Naive B cell (primary cell): ENCODE results near the gene BLNK. TPM values are rescaled to one million over a fixed set of nuclear protein-coding genes. Genes with fewer than 3 reads are reported as not detected.

Source experiments
- ATAC-seq, 2 donors: fragments of 150-1000 bp; cut with Tn5 transposase; 2 replicates each; pipeline ENCODE4 v1.10.0; 2021; ENCODE audit warnings: low read depth in 2 of 2, mild to moderate bottlenecking in 2 of 2, moderate library complexity in 2 of 2
- DNase-seq: peaks from one replicate; pipeline ENCODE4 v3.0.0; 2022
- H3K27ac Mint-ChIP-seq, 6 donors: one replicate each; pipeline ENCODE4 v1.8.0; 2020 to 2022; ENCODE audit warnings: mild to moderate bottlenecking in 6 of 6, mixed read lengths in 6 of 6, moderate library complexity in 5 of 6, inconsistent platforms in 2 of 6
- H3K27me3 Mint-ChIP-seq, 3 donors: one replicate each; pipeline ENCODE4 v1.8.0; 2021 to 2022; ENCODE audit warnings: mixed read lengths in 3 of 3, mild to moderate bottlenecking in 1 of 3
- H3K36me3 Mint-ChIP-seq, 2 donors: one replicate each; pipeline ENCODE4 v1.8.0; 2020 to 2022; ENCODE audit warnings: mixed read lengths in 2 of 2, inconsistent platforms in 1 of 2, mild to moderate bottlenecking in 1 of 2
- H3K4me1 Mint-ChIP-seq, 3 donors: one replicate each; pipeline ENCODE4 v1.8.0; 2020 to 2022; ENCODE audit warnings: mixed read lengths in 3 of 3, inconsistent platforms in 1 of 3, mild to moderate bottlenecking in 1 of 3, moderate library complexity in 1 of 3
- H3K4me3 Mint-ChIP-seq, 8 donors: one replicate each; pipeline ENCODE4 v1.8.0; 2020 to 2022; ENCODE audit warnings: mild to moderate bottlenecking in 8 of 8, mixed read lengths in 8 of 8, moderate library complexity in 8 of 8, inconsistent platforms in 2 of 8
- H3K9me3 Mint-ChIP-seq, 7 donors: one replicate each; pipeline ENCODE4 v1.8.0; 2020 to 2022; ENCODE audit warnings: mixed read lengths in 7 of 7, mild to moderate bottlenecking in 5 of 7, inconsistent platforms in 2 of 7, moderate library complexity in 1 of 7
- polyA plus RNA-seq, 6 donors: library from polyadenylated mRNA; unstranded; fragments of 300-500 nt; fragmentation: Illumina TruSeq; gene quantifications; one replicate each; pipeline ENCODE4 v1.2.3, GENCODE V29; 2021; ENCODE audit warnings: low read depth in 6 of 6

The BLNK gene
- polyA plus RNA-seq, 6 donors from 2014 or later = 152 to 280 (median 196) TPM

GRCh38 chr10:96266118-96266770, 5.1 kb downstream of the BLNK start:
- ATAC-seq = no peak
- no peaks in the 10 kb centered on the region for H3K9me3 Mint-ChIP-seq
- H3K4me3 Mint-ChIP-seq = peak overlapping the region; percentile 88 to 100 (median 96)
- no peak for DNase-seq
- H3K36me3 Mint-ChIP-seq = peaks cover 43 to 49% of the 10 kb centered on the region in 2 donors
- no peaks in the 10 kb centered on the region for H3K27me3 Mint-ChIP-seq
- peaks cover 71 to 83% (median 76%) of the 10 kb centered on the region in 3 donors for H3K4me1 Mint-ChIP-seq
- H3K27ac Mint-ChIP-seq = peak overlapping the region; percentile 77 to 99 (median 90)

DNA sequence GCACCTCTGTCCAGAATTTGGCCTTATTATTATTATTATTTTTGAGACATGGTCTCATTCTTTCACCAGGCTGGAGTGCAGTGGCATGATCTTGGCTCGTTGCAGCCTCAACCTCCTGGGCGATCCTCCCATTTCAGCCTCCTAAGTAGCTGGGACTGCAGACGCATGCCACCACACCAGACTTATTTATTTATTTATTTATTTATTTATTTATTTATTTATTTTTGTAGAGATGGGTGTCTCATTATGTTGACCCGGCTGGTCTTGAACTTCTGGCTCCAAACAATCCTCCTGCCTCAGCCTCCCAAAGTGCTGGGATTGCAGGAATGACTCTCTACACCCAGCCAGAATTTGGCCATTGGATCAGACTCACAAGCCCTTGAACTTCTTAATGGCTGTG, 6.4 kb downstream of the BLNK start:
- no peak for ATAC-seq
- peaks cover 82 to 96% (median 82%) of the 10 kb centered on the region in 3 donors for H3K4me1 Mint-ChIP-seq
- peak overlapping the region in 3 of 6 donors; percentile 91 to 99 (median 97) for H3K27ac Mint-ChIP-seq
- peaks cover 40 to 49% of the 10 kb centered on the region in 2 donors for H3K36me3 Mint-ChIP-seq
- H3K4me3 Mint-ChIP-seq = peak overlapping the region in 6 of 8 donors; percentile 35 to 100 (median 94)
- DNase-seq = no peak
- no peaks in the 10 kb centered on the region for H3K9me3 Mint-ChIP-seq
- no peaks in the 10 kb centered on the region for H3K27me3 Mint-ChIP-seq

GRCh38 chr10:96263669-96264068, 7.7 kb downstream of the BLNK start:
- Mint-ChIP-seq H3K4me1 (peaks cover 81 to 99% (median 83%) of the 10 kb centered on the region in 3 donors), H3K4me3 (peak overlapping the region; percentile 66 to 85 (median 77)), H3K9me3 (no peaks in the 10 kb centered on the region), H3K27ac (peak overlapping the region; percentile 86 to 94 (median 90)), H3K36me3 (peaks cover 42 to 46% of the 10 kb centered on the region in 2 donors), H3K27me3 (no peaks in the 10 kb centered on the region)
- DNase-seq = no peak
- peak; percentile 54 to 59 for ATAC-seq

DNA sequence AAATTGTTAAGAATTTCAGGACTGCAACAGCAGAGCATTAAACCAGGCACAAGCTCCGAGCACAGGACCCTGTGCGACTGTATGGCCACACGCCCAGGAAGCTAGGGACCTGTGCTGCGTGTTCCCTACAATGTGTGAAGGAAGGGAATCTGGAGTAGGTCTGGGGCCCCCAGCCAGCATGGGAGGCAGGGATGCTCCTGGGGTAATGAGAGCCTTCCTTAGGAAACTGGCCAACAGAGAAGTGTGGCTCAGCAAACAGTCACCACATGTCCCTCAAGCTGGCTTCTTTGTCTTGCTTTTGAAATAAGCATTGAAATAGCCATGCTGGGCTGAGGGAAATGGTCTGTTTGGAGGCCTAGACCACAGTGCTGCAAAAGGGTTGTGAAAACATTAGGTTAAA, 8.2 kb downstream of the BLNK start:
- Mint-ChIP-seq H3K4me3 (peak overlapping the region in 7 of 8 donors; percentile 66 to 85 (median 78)), H3K27me3 (no peaks in the 10 kb centered on the region)

GRCh38 chr10:96261930-96262329, 9.4 kb downstream of the BLNK start:
- peaks cover 34 to 40% of the 10 kb centered on the region in 2 donors for H3K36me3 Mint-ChIP-seq
- H3K9me3 Mint-ChIP-seq = peaks cover 0 to under 1% (median 0%) of the 10 kb centered on the region in 7 donors
- ATAC-seq (no peak), DNase-seq (no peak)
- peak overlapping the region; percentile 45 to 92 (median 84) for H3K27ac Mint-ChIP-seq
- H3K4me1 Mint-ChIP-seq = peaks cover 80 to 99% (median 80%) of the 10 kb centered on the region in 3 donors
- H3K4me3 Mint-ChIP-seq = peak overlapping the region in 5 of 8 donors; percentile 6 to 70 (median 22)
- no peaks in the 10 kb centered on the region for H3K27me3 Mint-ChIP-seq

More for the DNA sequence above, 8.2 kb downstream of the BLNK start:
- H3K9me3 Mint-ChIP-seq = no peaks in the 10 kb centered on the region
- no peak for ATAC-seq
- peaks cover 39 to 46% of the 10 kb centered on the region in 2 donors for H3K36me3 Mint-ChIP-seq
- H3K27ac Mint-ChIP-seq = peak overlapping the region; percentile 86 to 94 (median 90)
- DNase-seq = no peak
- H3K4me1 Mint-ChIP-seq = peaks cover 77 to 99% (median 79%) of the 10 kb centered on the region in 3 donors

- H3K27ac Mint-ChIP-seq = peak overlapping the region in 4 of 6 donors; percentile 47 to 89 (median 73)
- no peaks in the 10 kb centered on the region for H3K27me3 Mint-ChIP-seq
- no peak for ATAC-seq
- peaks cover 75 to 98% (median 78%) of the 10 kb centered on the region in 3 donors for H3K4me1 Mint-ChIP-seq
- H3K9me3 Mint-ChIP-seq = peaks cover 0 to 1% (median 0%) of the 10 kb centered on the region in 7 donors
- peak overlapping the region in 1 of 8 donors; percentile 1 for H3K4me3 Mint-ChIP-seq
- no peak for DNase-seq
- peaks cover 29 to 40% of the 10 kb centered on the region in 2 donors for H3K36me3 Mint-ChIP-seq
Observed at GRCh38 chr10:96261132-96261531, 10.2 kb downstream of the BLNK start.

GRCh38 chr10:96260014-96260413, 11.4 kb downstream of the BLNK start:
- H3K4me3 Mint-ChIP-seq = peak overlapping the region; percentile 5 to 83 (median 46)
- no peaks in the 10 kb centered on the region for H3K27me3 Mint-ChIP-seq
- ATAC-seq (peak in 1 of 2 donors; percentile 46), DNase-seq (no peak)
- H3K9me3 Mint-ChIP-seq = peaks cover 0 to 1% (median 0%) of the 10 kb centered on the region in 7 donors
- H3K27ac Mint-ChIP-seq = peak overlapping the region; percentile 57 to 97 (median 94)
- peaks cover 73 to 94% (median 76%) of the 10 kb centered on the region in 3 donors for H3K4me1 Mint-ChIP-seq
- H3K36me3 Mint-ChIP-seq = peaks cover 25 to 34% of the 10 kb centered on the region in 2 donors

- H3K4me1 Mint-ChIP-seq = peaks cover 69 to 95% (median 79%) of the 10 kb centered on the region in 3 donors
- peaks cover 0 to 1% (median 0%) of the 10 kb centered on the region in 7 donors for H3K9me3 Mint-ChIP-seq
- peak overlapping the region; percentile 64 to 97 (median 90) for H3K27ac Mint-ChIP-seq
- H3K36me3 Mint-ChIP-seq = peaks cover 24 to 37% of the 10 kb centered on the region in 2 donors
- H3K4me3 Mint-ChIP-seq = peak overlapping the region in 6 of 8 donors; percentile 6 to 73 (median 52)
- no peak for ATAC-seq
- no peaks in the 10 kb centered on the region for H3K27me3 Mint-ChIP-seq
- no peak for DNase-seq
Observed at GRCh38 chr10:96259150-96259549, 12.2 kb downstream of the BLNK start.

GRCh38 chr10:96257944-96258343, 13.4 kb downstream of the BLNK start:
- H3K27me3 Mint-ChIP-seq = no peaks in the 10 kb centered on the region
- H3K4me3 Mint-ChIP-seq = peak overlapping the region in 7 of 8 donors; percentile 16 to 75 (median 59)
- DNase-seq (no peak), ATAC-seq (peak in 1 of 2 donors; percentile 44)
- peaks cover 0 to 1% (median 0%) of the 10 kb centered on the region in 7 donors for H3K9me3 Mint-ChIP-seq
- H3K36me3 Mint-ChIP-seq = peaks cover 20 to 30% of the 10 kb centered on the region in 2 donors
- peaks cover 62 to 93% (median 75%) of the 10 kb centered on the region in 3 donors for H3K4me1 Mint-ChIP-seq
- H3K27ac Mint-ChIP-seq = peak overlapping the region; percentile 8 to 92 (median 84)

DNA sequence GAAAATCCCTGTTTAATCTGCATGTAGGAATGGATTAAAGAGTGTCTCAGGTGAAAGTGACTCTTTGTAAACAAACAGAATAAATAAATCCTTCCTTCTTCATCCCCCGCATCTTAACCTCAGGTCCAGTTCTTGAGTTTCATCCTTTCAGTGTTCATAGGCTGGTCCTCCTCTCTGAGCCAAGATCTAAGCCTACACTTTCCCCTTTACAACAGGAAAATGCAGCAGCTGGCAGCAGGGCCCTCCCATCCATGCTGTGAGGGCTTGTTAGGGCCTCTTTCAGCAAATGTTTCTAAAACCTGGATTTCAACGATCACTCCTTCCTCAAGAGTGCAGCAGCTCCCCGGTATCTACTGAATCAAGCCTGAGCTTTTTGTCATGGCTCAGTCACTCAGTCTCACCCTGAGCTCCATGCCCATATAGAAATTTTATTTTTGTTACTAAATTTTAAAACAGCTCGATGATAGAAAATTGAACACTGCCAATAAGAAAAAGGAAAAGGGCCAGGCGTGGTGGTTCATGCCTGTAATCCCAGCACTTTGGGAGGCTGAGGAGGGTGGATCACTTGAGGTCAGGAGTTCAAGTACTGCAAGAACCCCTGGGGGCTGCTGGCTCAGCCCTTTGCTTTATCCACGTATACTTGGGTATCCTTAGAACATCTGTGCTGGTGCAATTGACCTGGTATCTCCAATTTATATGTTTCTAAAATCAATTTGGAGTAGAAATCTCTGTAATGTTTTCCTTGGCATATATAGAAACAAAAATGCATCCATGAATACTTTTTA, 15.6 kb downstream of the BLNK start:
- peaks cover 61 to 90% (median 80%) of the 10 kb centered on the region in 3 donors for H3K4me1 Mint-ChIP-seq
- H3K9me3 Mint-ChIP-seq = peaks cover 0 to 1% (median 0%) of the 10 kb centered on the region in 7 donors
- H3K4me3 Mint-ChIP-seq = peak overlapping the region in 3 of 8 donors; percentile 35 to 47 (median 38)
- ATAC-seq (no peak), DNase-seq (no peak)
- H3K27ac Mint-ChIP-seq = peak overlapping the region; percentile 75 to 94 (median 88)
- peaks cover 20 to 30% of the 10 kb centered on the region in 2 donors for H3K36me3 Mint-ChIP-seq
- H3K27me3 Mint-ChIP-seq = no peaks in the 10 kb centered on the region

GRCh38 chr10:96254976-96255375, 16.4 kb downstream of the BLNK start:
- peaks cover 59 to 88% (median 78%) of the 10 kb centered on the region in 3 donors for H3K4me1 Mint-ChIP-seq
- no peaks in the 10 kb centered on the region for H3K27me3 Mint-ChIP-seq
- DNase-seq (no peak), ATAC-seq (no peak)
- peaks cover 0 to 1% (median 0%) of the 10 kb centered on the region in 7 donors for H3K9me3 Mint-ChIP-seq
- peak overlapping the region in 5 of 8 donors; percentile 12 to 51 (median 44) for H3K4me3 Mint-ChIP-seq
- H3K27ac Mint-ChIP-seq = peak overlapping the region; percentile 52 to 91 (median 84)
- H3K36me3 Mint-ChIP-seq = peaks cover 14 to 34% of the 10 kb centered on the region in 2 donors

- DNase-seq = no peak
- no peak for ATAC-seq
- Mint-ChIP-seq H3K36me3 (peaks cover 13 to 24% of the 10 kb centered on the region in 2 donors), H3K9me3 (peaks cover 0 to 1% (median 0%) of the 10 kb centered on the region in 7 donors), H3K4me1 (peaks cover 59 to 83% (median 78%) of the 10 kb centered on the region in 3 donors), H3K4me3 (peak overlapping the region in 1 of 8 donors; percentile 82), H3K27ac (peak overlapping the region; percentile 65 to 86 (median 80)), H3K27me3 (no peaks in the 10 kb centered on the region)
Observed at GRCh38 chr10:96252730-96253129, 18.6 kb downstream of the BLNK start.

GRCh38 chr10:96250349-96250748, 21.0 kb downstream of the BLNK start:
- DNase-seq = no peak
- ATAC-seq = no peak
- no peaks in the 10 kb centered on the region for H3K9me3 Mint-ChIP-seq
- H3K4me1 Mint-ChIP-seq = peaks cover 45 to 76% (median 60%) of the 10 kb centered on the region in 3 donors
- no peaks in the 10 kb centered on the region for H3K27me3 Mint-ChIP-seq
- peaks cover 14 to 17% of the 10 kb centered on the region in 2 donors for H3K36me3 Mint-ChIP-seq
- peak overlapping the region in 2 of 8 donors; percentile 6 to 48 for H3K4me3 Mint-ChIP-seq
- peak overlapping the region in 4 of 6 donors; percentile 79 to 98 (median 94) for H3K27ac Mint-ChIP-seq
